ENCODE results near the gene DSCAM. TPM values are rescaled to one million over a fixed set of nuclear protein-coding genes. Genes with fewer than 3 reads are reported as not detected.

The DSCAM gene
- total RNA-seq, 4 donors from 2014 or later, result 0.04 to 0.06 TPM; not detected in 2

- no peak for DNase-seq
- TF ChIP-seq CTCF (IDR thresholded peaks at IDR 0.05), result no peak
- no peak for TF ChIP-seq POLR2A (IDR thresholded peaks at IDR 0.05)
- H3K27me3 ChIP-seq, result peaks cover 0 to 11% (median 0%) of the 10 kb centered on the region in 4 donors
- intact Hi-C loops (cut with DNase I), result no loop called here
- no peaks in the 10 kb centered on the region for H3K4me1 ChIP-seq
- no peak overlapping the region for H3K4me3 ChIP-seq
- H3K27ac ChIP-seq, result no peak overlapping the region
- no peaks in the 10 kb centered on the region for H3K36me3 ChIP-seq
- peaks cover 0 to 29% (median 2%) of the 10 kb centered on the region in 3 donors for H3K9me3 ChIP-seq
- WGBS, 2 donors, result 74% methylated on average over 5 of the region's 5 CpGs; no CpG with 5 or more reads in 1 of the 2 donors
Measured at GRCh38 chr21:39976800-39977199, 870.2 kb downstream of the DSCAM start.

GRCh38 chr21:39972976-39973770, 873.8 kb downstream of the DSCAM start:
- peaks cover 0 to 11% (median 0%) of the 10 kb centered on the region in 4 donors for H3K27me3 ChIP-seq
- 82 to 86% methylated on average over 11 to 12 of the region's 14 CpGs for whole genome bisulfite sequencing, 2 donors
- no peak overlapping the region for H3K4me3 ChIP-seq
- H3K4me1 ChIP-seq, result no peaks in the 10 kb centered on the region
- DNase-seq, result no peak
- intact Hi-C loops (cut with DNase I), result no loop called here
- H3K36me3 ChIP-seq, result no peaks in the 10 kb centered on the region
- H3K9me3 ChIP-seq, result peaks cover 0 to 29% (median 2%) of the 10 kb centered on the region in 3 donors
- H3K27ac ChIP-seq, result no peak overlapping the region
- TF ChIP-seq POLR2A (IDR thresholded peaks at IDR 0.05) (no peak), CTCF (IDR thresholded peaks at IDR 0.05) (no peak)

- H3K9me3 ChIP-seq, result peaks cover 0 to 28% (median 2%) of the 10 kb centered on the region in 3 donors
- TF ChIP-seq POLR2A (IDR thresholded peaks at IDR 0.05), result no peak
- no peak for TF ChIP-seq CTCF (IDR thresholded peaks at IDR 0.05)
- WGBS, 2 donors, result 41 to 64% methylated on average over 4 of the region's 4 CpGs
- intact Hi-C loops (cut with DNase I), result no loop called here
- H3K27me3 ChIP-seq, result peaks cover 0 to 11% (median 0%) of the 10 kb centered on the region in 4 donors
- no peaks in the 10 kb centered on the region for H3K36me3 ChIP-seq
- H3K4me3 ChIP-seq, result no peak overlapping the region
- no peak overlapping the region for H3K27ac ChIP-seq
- DNase-seq, result no peak
- H3K4me1 ChIP-seq, result no peaks in the 10 kb centered on the region
Measured at GRCh38 chr21:39972471-39972870, 874.5 kb downstream of the DSCAM start.

DNA sequence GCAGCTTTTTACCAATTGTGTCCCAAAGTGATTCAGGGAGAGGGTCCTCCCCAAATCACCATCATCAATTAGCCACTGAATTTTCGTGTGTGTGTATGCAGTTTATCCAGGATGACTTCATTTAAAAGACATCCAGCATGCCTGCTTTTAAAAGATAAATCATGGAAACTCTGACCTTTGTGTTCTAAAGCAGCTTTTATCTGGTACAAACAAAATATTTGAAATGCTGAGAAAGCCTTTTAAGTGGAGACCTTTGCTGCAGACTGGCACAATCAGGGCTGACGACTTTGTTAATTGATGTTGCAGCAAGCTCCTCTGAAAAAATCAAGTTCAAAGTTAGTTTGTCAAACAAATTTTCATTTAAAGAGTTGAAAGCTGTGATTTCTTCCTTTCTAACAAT, 875.0 kb downstream of the DSCAM start:
- Histone ChIP-seq H3K27me3 (peaks cover 0 to 11% (median 0%) of the 10 kb centered on the region in 4 donors), H3K27ac (no peak overlapping the region), H3K36me3 (no peaks in the 10 kb centered on the region), H3K4me1 (no peaks in the 10 kb centered on the region), H3K4me3 (no peak overlapping the region), H3K9me3 (peaks cover 0 to 23% (median 2%) of the 10 kb centered on the region in 3 donors)
- WGBS, 2 donors, result 11 to 26% methylated on average over 2 of the region's 2 CpGs
- no peak for TF ChIP-seq POLR2A (IDR thresholded peaks at IDR 0.05)
- TF ChIP-seq CTCF (IDR thresholded peaks at IDR 0.05), result no peak
- no peak for DNase-seq
- intact Hi-C loops (cut with DNase I), result no loop called here

DNA sequence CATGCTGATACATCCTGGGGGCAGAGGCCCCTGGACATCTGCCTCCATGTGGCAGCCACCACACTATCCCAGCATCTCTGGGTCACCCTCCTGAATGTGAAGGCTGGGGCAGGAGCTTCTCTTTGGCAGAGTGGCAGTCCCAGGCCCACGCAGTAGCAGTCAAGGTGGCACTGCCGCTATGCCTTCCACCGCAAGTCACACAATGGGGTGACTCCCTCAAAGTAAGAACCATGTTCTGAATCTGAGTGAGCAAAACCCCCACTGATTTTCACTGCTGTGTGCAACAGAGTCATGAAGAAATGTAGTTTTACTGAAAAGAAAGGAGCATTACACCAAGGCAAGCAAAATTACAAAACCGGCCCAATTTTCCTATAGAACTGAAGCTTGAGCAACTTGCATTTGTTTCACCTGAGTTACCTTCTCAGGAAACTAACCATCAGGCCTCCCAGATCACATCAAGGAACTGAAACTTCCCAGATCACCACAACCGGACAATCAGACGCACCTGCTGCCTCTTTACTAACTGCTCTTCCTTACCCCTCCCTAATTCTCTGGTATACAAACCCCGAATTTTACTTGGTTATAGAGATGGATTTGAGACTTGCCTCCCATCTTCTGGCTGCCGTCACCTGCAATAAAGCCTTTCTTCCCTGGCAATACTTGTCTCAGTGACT, 877.1 kb downstream of the DSCAM start:
- intact Hi-C loops (cut with DNase I), result no loop called here
- H3K27me3 ChIP-seq, result peaks cover 0 to 4% (median 0%) of the 10 kb centered on the region in 4 donors
- 70 to 76% methylated on average over 5 to 7 of the region's 8 CpGs for WGBS, 2 donors

More for the DNA sequence above, 877.1 kb downstream of the DSCAM start:
- H3K4me1 ChIP-seq, result no peaks in the 10 kb centered on the region
- TF ChIP-seq CTCF (IDR thresholded peaks at IDR 0.05) (no peak), POLR2A (IDR thresholded peaks at IDR 0.05) (no peak)
- H3K9me3 ChIP-seq, result peaks cover 0 to 1% (median 0%) of the 10 kb centered on the region in 3 donors
- DNase-seq, result no peak
- no peak overlapping the region for H3K4me3 ChIP-seq
- no peaks in the 10 kb centered on the region for H3K36me3 ChIP-seq
- H3K27ac ChIP-seq, result no peak overlapping the region
